HG03196 (cell line): ENCODE measurements around the gene ABCC3.

Experiments
- ATAC-seq: cut with Tn5 transposase; IDR thresholded peaks from one replicate; pipeline ENCODE4 v1.9.1; 2021; ENCODE audit not compliant: unreplicated experiment

Gene ABCC3

GRCh38 chr17:50682441-50682840 is 47.8 kb downstream of the ABCC3 start:
- ATAC-seq = no peak

GRCh38 chr17:50682938-50683337 is 48.3 kb downstream of the ABCC3 start:
- no peak for ATAC-seq

GRCh38 chr17:50683434-50684287 is 49.0 kb downstream of the ABCC3 start:
- ATAC-seq = no peak

GRCh38 chr17:50684288-50684611 is 49.6 kb downstream of the ABCC3 start:
- no peak for ATAC-seq

- ATAC-seq = no peak
Observed at GRCh38 chr17:50684612-50685333, 50.1 kb downstream of the ABCC3 start.

- ATAC-seq = no peak
Observed at GRCh38 chr17:50685334-50685665, 50.6 kb downstream of the ABCC3 start.

GRCh38 chr17:50685691-50686493 is 51.2 kb downstream of the ABCC3 start:
- ATAC-seq = no peak

- ATAC-seq = no peak
Observed at GRCh38 chr17:50686494-50687199, 52.0 kb downstream of the ABCC3 start.

GRCh38 chr17:50687200-50688066 is 52.8 kb downstream of the ABCC3 start:
- ATAC-seq = no peak

GRCh38 chr17:50688245-50688644 is 53.6 kb downstream of the ABCC3 start:
- no peak for ATAC-seq

- no peak for ATAC-seq
Observed at GRCh38 chr17:50689251-50689650, 54.6 kb downstream of the ABCC3 start.

- no peak for ATAC-seq
Observed at GRCh38 chr17:50689956-50690886, 55.5 kb downstream of the ABCC3 start.

- ATAC-seq = no peak
Observed at GRCh38 chr17:50690887-50691549, 56.3 kb downstream of the ABCC3 start.

GRCh38 chr17:50691550-50692447 is 57.1 kb downstream of the ABCC3 start:
- no peak for ATAC-seq

- ATAC-seq = no peak
Observed at GRCh38 chr17:50692448-50693035, 57.9 kb downstream of the ABCC3 start.

- ATAC-seq = no peak
Observed at GRCh38 chr17:50693036-50693682, 58.5 kb downstream of the ABCC3 start.
